Right forelimb (tissue), 1 donor: ENCODE measurements around the gene ARSA.
A peak's percentile ranks its signal among the peaks of the same experiment; 100 is the strongest.
"Not testable (repeated sequence)": the region's sequence is repeated elsewhere in the genome, so short reads cannot be mapped to it uniquely, and the experiment has no call there.

ENCODE experiments used
- DNase-seq: peaks from one replicate; pipeline ENCODE4 v3.0.0-alpha.2; 2018

Gene ARSA

GRCh38 chr22:50621356-50621880 is 6.5 kb downstream of the ARSA start:
- DNase-seq = no peak

DNA sequence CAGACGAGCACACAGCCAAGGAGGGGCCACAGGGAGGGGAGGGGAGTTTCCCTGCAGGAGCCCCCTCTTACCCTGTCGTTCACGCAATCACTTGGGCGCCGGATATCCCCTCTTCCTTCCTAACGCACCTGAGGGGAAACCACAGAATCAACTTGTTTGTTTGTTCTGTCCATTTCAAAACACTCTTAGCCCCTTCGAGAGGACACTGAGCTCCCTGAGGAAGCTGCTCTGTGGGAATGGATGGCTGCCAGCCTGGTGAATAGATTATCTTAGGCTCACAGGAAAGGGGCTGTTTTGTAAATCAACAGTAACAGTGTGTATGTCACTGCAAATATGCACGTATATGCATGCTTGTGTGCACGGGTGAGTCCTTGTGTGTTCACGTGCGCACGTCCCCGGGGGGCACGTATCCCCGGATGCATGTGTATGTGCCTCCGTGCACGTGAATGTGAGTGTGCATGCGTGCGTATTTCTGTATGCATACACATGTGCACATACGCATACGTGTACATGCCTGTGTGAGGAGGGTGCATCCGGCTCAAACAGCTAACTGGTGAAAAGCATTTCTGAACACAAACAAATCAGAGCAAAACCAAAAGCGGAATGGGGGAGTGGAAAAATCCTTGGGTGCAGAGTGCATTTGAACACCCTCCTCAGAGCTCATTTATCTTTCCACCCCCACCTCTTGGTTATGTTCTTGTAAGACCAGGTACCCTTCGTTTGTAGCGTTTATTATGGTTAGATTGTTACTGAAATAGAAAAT is 7.2 kb downstream of the ARSA start:
- DNase-seq = peak; percentile 88

DNA sequence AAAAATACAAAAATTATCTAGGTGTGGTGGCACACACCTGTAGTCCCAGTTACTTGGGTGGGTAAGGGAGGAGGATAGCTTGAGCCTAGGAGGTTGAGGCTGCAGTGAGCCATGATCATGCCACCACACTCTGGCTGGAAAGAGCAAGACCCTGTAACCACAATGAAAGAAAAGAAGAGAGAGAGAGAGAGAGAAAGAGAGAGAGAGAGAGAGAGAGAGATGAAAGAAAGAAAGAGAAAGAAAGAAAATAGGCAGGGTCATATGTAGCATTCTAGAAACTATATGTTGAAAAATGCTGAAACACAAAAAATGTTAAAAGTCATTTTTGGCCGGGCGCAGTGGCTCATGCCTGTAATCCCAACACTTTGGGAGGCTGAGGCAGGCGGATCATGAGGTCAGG is 13.7 kb downstream of the ARSA start:
- not testable (repeated sequence) for DNase-seq

DNA sequence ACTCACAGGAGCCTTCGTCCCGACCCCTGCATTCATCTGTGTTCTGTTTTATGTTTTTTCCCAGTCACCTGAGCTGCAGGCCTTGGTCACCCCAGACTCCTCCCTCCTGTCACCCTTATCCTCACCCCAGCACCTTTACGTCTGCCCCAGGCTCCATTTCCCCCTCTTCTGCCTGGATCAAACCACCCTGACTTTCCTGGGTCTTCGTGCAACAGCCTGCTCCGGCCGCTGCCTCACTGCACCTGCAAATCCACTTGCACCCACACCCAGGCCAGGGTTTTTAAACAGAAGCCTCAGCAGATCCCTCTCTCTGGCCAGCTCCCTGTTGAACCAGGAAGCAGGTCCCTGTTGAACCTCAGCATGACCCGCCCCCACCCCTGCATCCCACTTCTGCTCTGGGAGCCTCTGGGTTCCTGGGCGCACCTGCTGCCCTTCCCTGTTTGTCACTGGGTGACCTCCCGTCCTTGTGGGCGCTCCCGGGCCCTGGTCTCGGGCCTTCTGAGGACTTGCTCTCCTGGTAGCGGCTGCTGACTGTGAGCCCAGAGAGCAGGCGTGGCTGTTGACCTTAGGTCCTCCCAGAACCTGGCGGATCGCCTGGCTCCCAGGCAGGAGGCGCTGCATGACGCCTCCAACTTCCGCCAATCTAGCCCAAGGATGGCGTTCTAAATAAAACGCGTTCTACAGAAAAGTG is 14.5 kb downstream of the ARSA start:
- DNase-seq = no peak

DNA sequence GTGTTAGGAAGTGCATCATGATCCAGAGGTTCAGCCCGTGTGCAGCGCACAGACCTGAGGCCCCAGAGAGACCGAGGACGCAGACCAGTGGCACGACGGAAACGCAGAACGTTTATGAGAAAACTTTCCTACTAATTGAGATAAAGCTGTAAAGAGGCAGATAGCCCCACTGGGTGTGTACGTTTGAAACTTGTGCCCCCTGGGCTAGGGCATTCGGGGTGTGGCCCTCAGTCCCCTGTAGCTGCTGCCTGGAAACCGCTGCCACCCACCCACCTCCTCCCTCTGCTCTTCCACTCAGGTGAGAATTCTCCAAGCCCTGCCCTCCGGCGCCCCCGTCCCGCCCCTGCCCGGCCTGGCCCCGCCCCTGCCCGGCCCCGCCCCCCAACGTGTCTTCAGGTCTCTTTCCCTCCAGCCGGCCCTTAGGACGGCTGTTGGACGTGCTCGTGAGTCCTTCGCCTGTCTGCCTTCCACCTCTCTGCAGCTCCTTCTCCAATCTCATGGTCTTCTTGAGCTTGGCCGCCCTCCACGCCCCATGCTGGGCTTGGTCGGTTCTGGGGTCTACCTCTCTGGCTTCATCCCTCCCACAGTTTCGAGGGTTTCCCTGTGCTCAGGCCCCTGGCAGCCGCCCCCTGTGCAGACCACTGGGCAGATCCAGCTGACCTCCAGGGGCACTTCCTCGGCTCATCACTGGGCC is 15.3 kb downstream of the ARSA start:
- DNase-seq = no peak

DNA sequence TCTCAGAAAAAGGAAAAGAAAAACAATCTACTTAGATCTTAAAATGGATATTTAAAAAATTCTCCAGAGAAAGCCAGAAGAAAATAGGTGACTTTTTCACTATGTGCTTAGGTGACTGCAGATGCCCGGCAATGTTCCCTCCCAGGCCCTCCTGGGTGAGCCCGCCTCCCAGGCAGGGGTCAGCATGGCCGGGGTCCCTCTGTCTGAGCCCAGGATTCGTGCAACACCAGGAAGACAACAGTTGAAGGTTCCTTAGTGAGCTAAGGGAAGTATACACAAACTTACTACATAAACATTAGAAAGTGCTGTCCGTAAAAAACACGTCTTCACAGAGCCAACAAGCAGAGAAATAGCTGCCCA is 15.8 kb downstream of the ARSA start:
- DNase-seq = no peak

GRCh38 chr22:50611341-50612060 is 16.5 kb downstream of the ARSA start:
- no peak for DNase-seq

DNA sequence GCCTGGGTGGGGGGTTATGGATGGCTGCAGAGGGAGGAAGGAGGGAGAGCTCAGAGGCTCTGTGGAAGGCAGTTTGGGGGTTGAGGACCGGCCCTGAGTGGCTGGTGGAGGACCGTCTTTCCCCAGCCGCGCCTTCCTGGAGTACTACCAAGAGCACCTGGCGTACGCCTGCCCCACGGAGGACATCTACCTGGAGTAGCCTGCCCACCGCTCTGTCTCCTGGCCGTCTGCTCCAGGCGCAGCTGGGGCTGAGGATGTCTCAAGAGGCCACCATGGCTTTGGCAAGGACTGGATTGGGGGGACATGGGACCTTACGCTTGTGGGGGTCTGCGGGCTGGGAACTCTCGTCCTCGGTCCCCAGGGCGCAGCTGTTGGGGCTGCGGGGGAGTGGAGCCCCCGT is 17.4 kb downstream of the ARSA start:
- no peak for DNase-seq

- DNase-seq = no peak
Observed at GRCh38 chr22:50610041-50610451, 17.9 kb downstream of the ARSA start.

DNA sequence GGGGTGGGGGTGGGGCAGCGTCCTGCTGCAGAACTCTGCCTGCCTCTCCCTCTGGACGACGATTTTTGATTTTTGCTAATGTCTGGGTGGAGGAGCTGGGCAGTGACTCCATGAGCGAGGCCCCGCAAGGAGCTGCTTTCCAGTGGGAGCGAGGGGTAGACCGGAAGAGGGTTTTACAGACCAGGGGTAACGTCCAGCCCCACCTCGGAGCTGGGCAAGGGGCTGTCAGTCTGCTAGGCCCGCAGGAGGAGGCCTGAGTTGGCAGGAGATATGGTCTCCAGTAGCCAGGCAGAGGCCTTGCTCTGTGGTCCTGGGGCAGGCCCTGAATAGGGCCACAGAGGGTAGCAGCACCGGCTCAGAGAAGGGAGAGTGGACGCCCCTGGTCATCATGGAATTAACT is 18.4 kb downstream of the ARSA start:
- DNase-seq = no peak

- DNase-seq = no peak
Observed at GRCh38 chr22:50608996-50609395, 19.0 kb downstream of the ARSA start.

DNA sequence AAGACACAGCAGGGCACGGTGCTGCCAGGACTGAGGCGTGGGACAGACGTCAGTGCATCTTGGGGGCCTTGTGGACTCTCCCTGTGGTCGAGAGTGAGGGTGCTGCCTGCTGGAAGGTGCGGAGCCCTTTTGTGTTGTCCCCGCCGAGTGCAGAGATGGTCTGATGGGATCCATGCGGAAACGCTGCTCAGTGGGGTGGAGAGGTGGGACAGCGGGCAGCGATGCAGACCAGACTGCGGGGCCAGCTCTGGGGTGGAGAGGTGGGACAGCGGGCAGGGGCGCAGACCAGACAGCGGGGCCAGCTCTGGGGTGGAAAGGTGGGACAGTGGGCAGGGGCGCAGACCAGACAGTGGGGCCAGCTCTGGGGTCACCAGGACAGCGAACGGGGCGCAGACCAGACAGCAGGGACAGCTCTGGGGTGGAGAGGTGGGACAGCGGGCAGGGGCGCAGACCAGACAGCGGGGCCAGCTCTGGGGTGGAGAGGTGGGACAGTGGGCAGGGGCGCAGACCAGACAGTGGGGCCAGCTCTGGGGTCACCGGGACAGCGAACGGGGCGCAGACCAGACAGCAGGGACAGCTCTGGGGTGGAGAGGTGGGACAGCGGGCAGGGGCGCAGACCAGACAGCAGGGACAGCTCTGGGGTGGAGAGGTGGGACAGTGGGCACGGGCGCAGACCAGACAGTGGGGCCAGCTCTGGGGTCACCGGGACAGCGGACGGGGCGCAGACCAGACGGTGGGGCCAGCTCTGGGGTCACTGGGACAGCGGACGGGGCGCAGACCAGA is 19.7 kb downstream of the ARSA start:
- not testable (repeated sequence) for DNase-seq

- DNase-seq = no peak
Observed at GRCh38 chr22:50607659-50608020, 20.3 kb downstream of the ARSA start.

DNA sequence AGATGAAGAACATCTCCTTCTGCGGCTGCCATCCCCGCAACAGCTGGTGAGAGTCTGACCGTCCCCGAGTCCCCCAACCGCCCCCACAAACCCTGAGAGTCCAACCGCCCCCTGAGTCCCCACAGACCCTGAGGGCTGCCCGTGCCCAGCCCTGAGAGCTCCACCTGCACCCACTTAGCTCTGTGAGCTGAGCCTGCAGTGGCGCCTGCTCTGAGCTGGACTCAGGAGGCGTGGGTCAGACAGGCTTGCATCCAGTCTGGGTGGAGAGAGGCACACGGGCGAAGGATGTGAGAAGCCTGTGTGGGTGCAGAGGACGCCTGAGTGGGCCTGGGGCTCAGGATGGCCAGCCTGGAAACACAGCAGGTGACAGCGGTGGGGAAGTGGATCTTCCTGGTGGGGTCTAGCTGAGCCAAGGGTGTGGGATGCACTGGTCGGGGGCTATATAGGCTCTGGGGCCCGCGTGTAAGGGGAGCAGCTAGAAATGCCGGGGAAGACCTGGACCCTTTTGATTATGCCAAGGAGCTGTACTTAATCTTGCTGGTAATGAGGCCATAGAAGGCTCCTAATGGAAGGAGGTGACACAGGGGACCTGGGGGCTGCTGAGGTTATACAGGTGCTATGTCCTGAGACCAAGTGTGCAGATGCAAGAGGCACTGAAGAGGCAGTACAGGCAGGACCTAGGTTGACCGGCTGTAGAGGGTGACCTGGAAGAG is 20.9 kb downstream of the ARSA start:
- DNase-seq = no peak

- DNase-seq = no peak
Observed at GRCh38 chr22:50606165-50606945, 21.6 kb downstream of the ARSA start.

DNA sequence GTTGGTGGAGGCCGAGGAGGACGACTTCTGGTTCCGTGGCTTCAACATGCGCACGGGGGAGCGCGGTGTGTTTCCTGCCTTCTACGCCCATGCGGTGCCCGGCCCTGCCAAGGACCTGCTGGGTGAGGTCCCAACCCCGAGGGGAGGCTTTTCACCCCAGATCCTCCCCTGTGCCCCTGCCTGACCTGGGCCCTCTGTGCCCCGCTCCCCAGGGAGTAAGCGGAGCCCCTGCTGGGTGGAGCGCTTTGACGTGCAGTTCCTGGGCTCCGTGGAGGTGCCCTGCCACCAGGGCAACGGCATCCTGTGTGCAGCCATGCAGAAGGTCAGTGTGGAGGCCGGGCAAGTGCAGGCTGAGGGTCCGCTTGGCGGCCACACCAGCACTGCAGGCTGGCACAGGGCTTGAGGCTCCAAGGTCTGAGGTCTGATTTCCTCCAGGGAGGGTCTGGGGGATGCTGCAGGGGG is 22.3 kb downstream of the ARSA start:
- DNase-seq = no peak

DNA sequence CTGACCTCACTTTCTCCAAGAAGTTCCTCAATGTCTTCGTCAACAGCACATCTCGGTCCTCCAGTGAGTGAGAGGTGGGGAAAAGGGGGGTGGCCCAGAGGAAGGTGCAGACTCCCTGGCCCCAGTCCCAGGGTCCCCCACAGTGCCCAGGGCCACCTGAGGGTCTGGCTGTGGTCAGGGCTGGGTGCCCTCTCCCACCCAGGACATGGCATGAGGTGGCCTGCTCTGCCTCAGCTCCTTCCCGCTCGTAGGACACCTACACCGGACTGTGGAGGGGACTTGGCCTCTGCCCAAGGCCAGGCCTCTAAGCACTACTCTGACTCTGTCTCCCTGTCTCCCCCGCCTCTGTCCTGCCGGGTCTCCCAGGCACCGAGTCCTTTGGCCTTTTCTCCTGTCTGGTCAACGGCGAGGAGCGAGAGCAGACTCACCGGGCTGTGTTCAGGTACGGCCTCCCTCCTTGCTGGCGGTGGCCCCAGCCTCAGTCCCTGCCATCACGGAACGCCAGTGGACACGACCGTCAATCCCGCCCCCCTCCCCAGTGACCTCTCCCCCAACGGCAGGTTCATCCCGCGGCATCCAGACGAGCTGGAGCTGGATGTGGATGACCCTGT is 22.8 kb downstream of the ARSA start:
- no peak for DNase-seq

DNA sequence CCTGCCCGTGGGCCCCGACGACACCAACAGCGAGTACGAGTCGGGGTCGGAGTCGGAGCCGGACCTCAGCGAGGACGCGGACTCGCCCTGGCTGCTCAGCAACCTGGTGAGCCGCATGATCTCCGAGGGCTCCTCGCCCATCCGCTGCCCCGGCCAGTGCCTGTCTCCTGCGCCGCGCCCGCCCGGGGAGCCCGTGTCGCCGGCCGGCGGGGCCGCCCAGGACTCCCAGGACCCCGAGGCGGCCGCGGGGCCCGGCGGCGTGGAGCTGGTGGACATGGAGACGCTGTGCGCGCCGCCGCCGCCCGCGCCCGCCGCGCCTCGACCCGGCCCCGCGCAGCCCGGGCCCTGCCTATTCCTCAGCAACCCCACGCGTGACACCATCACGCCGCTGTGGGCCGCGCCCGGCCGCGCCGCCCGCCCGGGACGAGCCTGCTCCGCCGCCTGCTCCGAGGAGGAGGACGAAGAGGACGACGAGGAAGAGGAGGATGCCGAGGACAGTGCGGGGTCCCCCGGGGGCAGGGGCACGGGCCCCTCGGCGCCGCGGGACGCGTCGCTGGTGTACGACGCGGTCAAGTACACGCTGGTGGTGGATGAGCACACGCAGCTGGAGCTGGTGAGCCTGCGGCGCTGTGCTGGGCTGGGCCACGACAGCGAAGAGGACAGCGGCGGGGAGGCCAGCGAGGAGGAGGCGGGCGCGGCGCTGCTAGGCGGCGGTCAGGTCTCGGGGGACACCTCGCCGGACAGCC is 23.5 kb downstream of the ARSA start:
- no peak for DNase-seq

GRCh38 chr22:50603511-50604255 is 24.3 kb downstream of the ARSA start:
- DNase-seq = no peak
